NB4 (cell line): ENCODE measurements around the gene MAP3K14.
A peak's percentile ranks its signal among the peaks of the same experiment; 100 is the strongest.

Source experiments
- DNase-seq: peaks from one replicate; pipeline ENCODE4 v3.0.0; 2010; ENCODE audit warnings: low read depth
- H3K4me3 ChIP-seq: one replicate; pipeline ENCODE4 v1.5.1; 2011; ENCODE audit warnings: mild to moderate bottlenecking, low read depth, low read length, moderate library complexity
- CTCF ChIP-seq: IDR thresholded peaks from one replicate; pipeline ENCODE4 v1.5.1; 2012; ENCODE audit warnings: low read depth, low read length
- MAX ChIP-seq: IDR thresholded peaks from 2 replicates; pipeline ENCODE4 v1.6.1; 2011; ENCODE audit warnings: low read depth, low read length
- MYC ChIP-seq: IDR thresholded peaks from 2 replicates; pipeline ENCODE4 v1.6.1; 2011; ENCODE audit warnings: low read depth, low read length
- POLR2A ChIP-seq: IDR thresholded peaks from 2 replicates; pipeline ENCODE4 v1.6.1; 2011; ENCODE audit warnings: mild to moderate bottlenecking; ENCODE audit not compliant: insufficient read length; ENCODE audit errors: extremely low read depth

The MAP3K14 gene

GRCh38 chr17:45357364-45357997 is 40.7 kb upstream of the MAP3K14 start:
- TF ChIP-seq MAX = no peak
- TF ChIP-seq MYC = no peak
- no peak for TF ChIP-seq POLR2A
- no peak for TF ChIP-seq CTCF
- H3K4me3 ChIP-seq = no peak overlapping the region
- DNase-seq = no peak

- no peak overlapping the region for H3K4me3 ChIP-seq
- TF ChIP-seq POLR2A (no peak), MAX (no peak), CTCF (no peak), MYC (no peak)
- DNase-seq = no peak
These were observed 38.3 kb upstream of the MAP3K14 start for GRCh38 chr17:45355087-45355486.

GRCh38 chr17:45353043-45353442 is 36.2 kb upstream of the MAP3K14 start:
- DNase-seq = peak; percentile 56
- TF ChIP-seq POLR2A (no peak), MAX (peak; percentile 47; the same call in 1 of the 2 replicates)
- H3K4me3 ChIP-seq = no peak overlapping the region

GRCh38 chr17:45351831-45352230 is 35.0 kb upstream of the MAP3K14 start:
- DNase-seq = no peak
- no peak for TF ChIP-seq MAX
- no peak for TF ChIP-seq MYC
- TF ChIP-seq CTCF = no peak
- no peak for TF ChIP-seq POLR2A
- no peak overlapping the region for H3K4me3 ChIP-seq

- no peak for DNase-seq
- no peak overlapping the region for H3K4me3 ChIP-seq
- TF ChIP-seq MAX (no peak), CTCF (no peak), MYC (no peak), POLR2A (no peak)
These were observed 30.6 kb upstream of the MAP3K14 start for GRCh38 chr17:45347444-45347843.

GRCh38 chr17:45346216-45347015 is 29.6 kb upstream of the MAP3K14 start:
- DNase-seq = no peak
- H3K4me3 ChIP-seq = no peak overlapping the region
- TF ChIP-seq CTCF (no peak), POLR2A (no peak), MYC (no peak), MAX (no peak)
